Brain microvascular endothelial cell (primary cell): ENCODE results near the gene FKBP3.

ENCODE experiments used
- DNase-seq: peaks from one replicate; pipeline ENCODE4 v3.0.0-alpha.2; 2020
- H3K27ac ChIP-seq: fragments of 250-450 bp; sonication (Bioruptor Pico); 2 replicates; pipeline ENCODE4 v1.5.1; 2020; ENCODE audit warnings: mild to moderate bottlenecking, moderate library complexity
- H3K27me3 ChIP-seq: fragments of 250-450 bp; sonication (Bioruptor Pico); replicated peaks from 2 replicates; pipeline ENCODE4 v1.5.1; 2020; ENCODE audit warnings: mild to moderate bottlenecking
- H3K36me3 ChIP-seq: fragments of 250-450 bp; sonication (Bioruptor Pico); replicated peaks from 2 replicates; pipeline ENCODE4 v1.5.1; 2020; ENCODE audit warnings: mild to moderate bottlenecking
- H3K4me3 ChIP-seq: 2 replicates; pipeline ENCODE4 v1.5.1; 2011; ENCODE audit warnings: low read depth, mild to moderate bottlenecking, control low read depth, low read length, moderate library complexity
- CTCF ChIP-seq: IDR thresholded peaks from 2 replicates; pipeline ENCODE4 v1.5.1; 2011; ENCODE audit warnings: low read depth, mild to moderate bottlenecking, moderate library complexity, low read length, control low read depth, inconsistent platforms; ENCODE audit errors: missing control alignments
- in situ Hi-C: cut with HindIII; loops from 2 replicates; pipeline ENCODE4 v1.10.0; 2017; ENCODE audit warnings: low sequenced_read_pairs, low pct_ligation_motif_present

FKBP3 gene

GRCh38 chr14:45078323-45078722, 56.0 kb downstream of the FKBP3 start:
- Histone ChIP-seq H3K27me3 (no peaks in the 10 kb centered on the region), H3K4me3 (no peak overlapping the region), H3K27ac (no peak overlapping the region), H3K36me3 (no peaks in the 10 kb centered on the region)
- no peak for DNase-seq
- in situ Hi-C loops: no loop called here
- TF ChIP-seq CTCF: no peak

GRCh38 chr14:45073231-45073879, 60.9 kb downstream of the FKBP3 start:
- in situ Hi-C loops: no loop called here
- no peak for TF ChIP-seq CTCF
- DNase-seq: no peak
- H3K27ac ChIP-seq: no peak overlapping the region
- H3K36me3 ChIP-seq: no peaks in the 10 kb centered on the region
- H3K27me3 ChIP-seq: no peaks in the 10 kb centered on the region
- H3K4me3 ChIP-seq: no peak overlapping the region

GRCh38 chr14:45072126-45072525, 62.2 kb downstream of the FKBP3 start:
- TF ChIP-seq CTCF: no peak
- Histone ChIP-seq H3K27ac (no peak overlapping the region), H3K27me3 (no peaks in the 10 kb centered on the region), H3K36me3 (no peaks in the 10 kb centered on the region), H3K4me3 (no peak overlapping the region)
- no peak for DNase-seq
- in situ Hi-C loops: no loop called here

- DNase-seq: no peak
- H3K27ac ChIP-seq: no peak overlapping the region
- no peaks in the 10 kb centered on the region for H3K27me3 ChIP-seq
- in situ Hi-C loops: no loop called here
- no peak overlapping the region for H3K4me3 ChIP-seq
- H3K36me3 ChIP-seq: no peaks in the 10 kb centered on the region
- TF ChIP-seq CTCF: no peak
These were observed 64.1 kb downstream of the FKBP3 start for GRCh38 chr14:45070215-45070614.

- no peak overlapping the region for H3K4me3 ChIP-seq
- no peak for DNase-seq
- no peak overlapping the region for H3K27ac ChIP-seq
- no peaks in the 10 kb centered on the region for H3K27me3 ChIP-seq
- H3K36me3 ChIP-seq: no peaks in the 10 kb centered on the region
- no peak for TF ChIP-seq CTCF
- in situ Hi-C loops: no loop called here
These were observed 65.9 kb downstream of the FKBP3 start for GRCh38 chr14:45068396-45068795.

- in situ Hi-C loops: no loop called here
These were observed 67.6 kb downstream of the FKBP3 start for GRCh38 chr14:45066667-45067066.

More at GRCh38 chr14:45066667-45067066, 67.6 kb downstream of the FKBP3 start:
- Histone ChIP-seq H3K4me3 (no peak overlapping the region), H3K36me3 (no peaks in the 10 kb centered on the region), H3K27me3 (no peaks in the 10 kb centered on the region), H3K27ac (no peak overlapping the region)
- no peak for DNase-seq
- no peak for TF ChIP-seq CTCF
